Retinal pigment epithelial cell (primary cell): Measurements from ENCODE around the gene NAA16.

Experiments
- DNase-seq: peaks from one replicate; pipeline ENCODE4 v3.0.0-alpha.2; 2010; ENCODE audit warnings: low read depth
- H3K4me3 ChIP-seq: 2 replicates; pipeline ENCODE4 v1.5.1; 2011; ENCODE audit warnings: mild to moderate bottlenecking, low read length, control low read depth, moderate library complexity
- CTCF ChIP-seq: conservative IDR thresholded peaks from 2 replicates; pipeline ENCODE4 v1.5.1; 2011; ENCODE audit warnings: low read depth, low read length, control low read depth, inconsistent platforms

The NAA16 gene

GRCh38 chr13:41313659-41314197, 2.7 kb downstream of the NAA16 start:
- no peak for DNase-seq
- no peak overlapping the region for H3K4me3 ChIP-seq
- no peak for TF ChIP-seq CTCF

GRCh38 chr13:41315443-41316047, 4.5 kb downstream of the NAA16 start:
- TF ChIP-seq CTCF = no peak
- DNase-seq = no peak
- H3K4me3 ChIP-seq = no peak overlapping the region

GRCh38 chr13:41317243-41317642, 6.2 kb downstream of the NAA16 start:
- no peak for DNase-seq
- TF ChIP-seq CTCF = no peak

GRCh38 chr13:41325752-41326151, 14.7 kb downstream of the NAA16 start:
- DNase-seq = no peak
- H3K4me3 ChIP-seq = no peak overlapping the region
- no peak for TF ChIP-seq CTCF

More at GRCh38 chr13:41317243-41317642, 6.2 kb downstream of the NAA16 start:
- no peak overlapping the region for H3K4me3 ChIP-seq

- DNase-seq = no peak
- no peak for TF ChIP-seq CTCF
- no peak overlapping the region for H3K4me3 ChIP-seq
These were observed 15.6 kb downstream of the NAA16 start for GRCh38 chr13:41326661-41327060.

GRCh38 chr13:41327994-41328790, 17.1 kb downstream of the NAA16 start:
- TF ChIP-seq CTCF = no peak
- DNase-seq = no peak
- H3K4me3 ChIP-seq = no peak overlapping the region
